Mesendoderm (in vitro differentiated cells): Measurements from ENCODE around the gene REN.

Source experiments
- DNase-seq: peaks from one replicate; pipeline ENCODE4 v3.0.0; 2013
- H2AK5ac ChIP-seq: 2 replicates; pipeline ENCODE4 v1.6.1; 2013; ENCODE audit warnings: low read length, inconsistent platforms
- H2BK120ac ChIP-seq: 2 replicates; pipeline ENCODE4 v1.6.1; 2013; ENCODE audit warnings: low read depth, mild to moderate bottlenecking, low read length, moderate library complexity, mixed read lengths
- H2BK15ac ChIP-seq: replicated peaks from 2 replicates; pipeline ENCODE4 v1.6.1; 2013; ENCODE audit warnings: low read depth, mild to moderate bottlenecking, moderate library complexity
- H2BK5ac ChIP-seq: 2 replicates; pipeline ENCODE4 v1.6.1; 2013; ENCODE audit warnings: low read length, inconsistent platforms
- H3K18ac ChIP-seq: 2 replicates; pipeline ENCODE4 v1.6.1; 2013; ENCODE audit warnings: mild to moderate bottlenecking, low read length, mixed read lengths
- H3K23ac ChIP-seq: one replicate; pipeline ENCODE4 v1.6.1; 2013; ENCODE audit warnings: low read length
- H3K27ac ChIP-seq: 2 replicates; pipeline ENCODE4 v1.5.1; 2013; ENCODE audit warnings: low read depth, mild to moderate bottlenecking, inconsistent platforms, low read length, moderate library complexity
- H3K27me3 ChIP-seq: 2 replicates; pipeline ENCODE4 v1.6.1; 2013; ENCODE audit warnings: low read length, control low read depth, mild to moderate bottlenecking, inconsistent platforms; ENCODE audit not compliant: insufficient read depth, poor library complexity
- H3K36me3 ChIP-seq: 2 replicates; pipeline ENCODE4 v1.6.1; 2013; ENCODE audit warnings: low read length, inconsistent platforms; ENCODE audit not compliant: control insufficient read depth, insufficient read depth
- H3K4ac ChIP-seq: one replicate; pipeline ENCODE4 v1.6.1; 2013; ENCODE audit warnings: low read depth, mild to moderate bottlenecking, low read length, moderate library complexity
- H3K4me1 ChIP-seq: 2 replicates; pipeline ENCODE4 v1.6.1; 2013; ENCODE audit warnings: low read depth, low read length, inconsistent platforms; ENCODE audit not compliant: control insufficient read depth
- H3K4me2 ChIP-seq: 2 replicates; pipeline ENCODE4 v1.6.1; 2013; ENCODE audit warnings: low read length
- H3K4me3 ChIP-seq: 2 replicates; pipeline ENCODE4 v1.5.1; 2013; ENCODE audit warnings: mild to moderate bottlenecking, low read length
- H3K56ac ChIP-seq: one replicate; pipeline ENCODE4 v1.6.1; 2013; ENCODE audit warnings: low read length
- H3K79me1 ChIP-seq: 2 replicates; pipeline ENCODE4 v1.6.1; 2013; ENCODE audit warnings: low read length, inconsistent platforms
- H3K79me2 ChIP-seq: 2 replicates; pipeline ENCODE4 v1.6.1; 2013; ENCODE audit warnings: mild to moderate bottlenecking, low read length; ENCODE audit not compliant: control insufficient read depth, insufficient read depth
- H3K9ac ChIP-seq: 2 replicates; pipeline ENCODE4 v1.6.1; 2013; ENCODE audit warnings: low read length, inconsistent platforms
- H4K5ac ChIP-seq: one replicate; pipeline ENCODE4 v1.6.1; 2013; ENCODE audit warnings: low read length
- H4K8ac ChIP-seq: one replicate; pipeline ENCODE4 v1.6.1; 2013; ENCODE audit warnings: low read depth, mild to moderate bottlenecking, control low read depth, low read length, moderate library complexity
- WGBS: extraction: QIAGEN DNeasy Blood & Tissue Kit; methylation state at CpG from one replicate; pipeline ENCODE4 v1.1.7; 2013; ENCODE audit warnings: low lambda C conversion rate, missing lambda C conversion rate; ENCODE audit not compliant: insufficient coverage; ENCODE audit errors: extremely low coverage; 5-methylcytosine and 5-hydroxymethylcytosine counted together

Gene REN

DNA sequence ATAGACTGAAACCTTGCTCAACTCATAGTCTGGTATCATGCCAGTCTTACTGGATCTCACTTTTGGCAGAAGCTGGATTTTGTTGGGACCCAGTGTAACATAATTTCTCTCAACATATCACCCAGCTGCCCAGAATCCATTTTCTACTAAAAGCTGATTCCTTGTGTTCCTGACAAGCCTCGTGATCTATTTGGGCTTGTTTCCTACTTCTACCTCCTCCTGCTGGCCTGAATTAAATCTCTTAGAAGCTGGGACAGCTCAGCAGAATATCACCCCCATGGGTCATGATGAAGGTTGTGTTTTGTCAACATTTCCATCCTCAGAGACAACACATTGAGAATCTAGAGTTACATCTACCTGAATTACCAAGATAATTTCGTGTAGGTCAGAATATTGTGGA is 40.0 kb upstream of the REN start:
- Histone ChIP-seq H2AK5ac (no peak overlapping the region), H2BK120ac (no peak overlapping the region), H3K79me2 (no peaks in the 10 kb centered on the region), H3K4me3 (no peak overlapping the region), H3K4me2 (no peak overlapping the region), H3K23ac (no peak overlapping the region), H2BK5ac (no peak overlapping the region), H3K9ac (no peak overlapping the region), H3K27ac (no peak overlapping the region), H2BK15ac (no peak overlapping the region), H3K79me1 (no peaks in the 10 kb centered on the region), H3K27me3 (no peaks in the 10 kb centered on the region), H3K4ac (no peak overlapping the region), H3K56ac (no peak overlapping the region), H3K4me1 (no peaks in the 10 kb centered on the region), H3K18ac (no peak overlapping the region), H3K36me3 (no peaks in the 10 kb centered on the region), H4K8ac (no peak overlapping the region), H4K5ac (no peak overlapping the region)
- no peak for DNase-seq
- WGBS = no CpG with 5 or more reads among the region's 2 CpGs

DNA sequence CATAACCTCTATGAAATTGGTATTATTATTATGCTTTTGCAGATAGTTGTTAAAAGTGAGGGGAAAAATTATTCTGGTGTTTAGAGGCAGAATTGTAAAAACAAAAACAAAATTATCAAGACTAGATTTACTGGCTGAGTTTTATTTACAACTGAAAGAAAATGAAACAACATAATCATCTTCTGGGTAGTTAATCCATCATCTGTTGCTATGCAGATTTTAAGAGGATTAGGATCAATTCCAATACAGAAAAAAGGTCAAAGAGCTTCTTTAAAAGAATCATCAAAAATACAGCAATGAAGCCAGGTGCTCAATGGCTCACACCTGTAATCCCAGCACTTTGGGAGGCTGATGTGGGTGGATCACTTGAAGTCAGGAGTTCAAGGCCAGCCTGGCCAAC is 39.3 kb upstream of the REN start:
- Histone ChIP-seq H2BK5ac (no peak overlapping the region), H2BK15ac (no peak overlapping the region), H3K27me3 (no peaks in the 10 kb centered on the region), H3K4me2 (no peak overlapping the region), H3K23ac (no peak overlapping the region), H3K79me1 (no peaks in the 10 kb centered on the region), H3K79me2 (no peaks in the 10 kb centered on the region), H3K4me1 (no peaks in the 10 kb centered on the region), H3K4ac (no peak overlapping the region), H3K36me3 (no peaks in the 10 kb centered on the region), H3K56ac (no peak overlapping the region), H2BK120ac (no peak overlapping the region), H4K5ac (no peak overlapping the region), H3K4me3 (no peak overlapping the region), H2AK5ac (no peak overlapping the region), H3K9ac (no peak overlapping the region), H3K18ac (no peak overlapping the region), H3K27ac (no peak overlapping the region), H4K8ac (no peak overlapping the region)
- DNase-seq = no peak

DNA sequence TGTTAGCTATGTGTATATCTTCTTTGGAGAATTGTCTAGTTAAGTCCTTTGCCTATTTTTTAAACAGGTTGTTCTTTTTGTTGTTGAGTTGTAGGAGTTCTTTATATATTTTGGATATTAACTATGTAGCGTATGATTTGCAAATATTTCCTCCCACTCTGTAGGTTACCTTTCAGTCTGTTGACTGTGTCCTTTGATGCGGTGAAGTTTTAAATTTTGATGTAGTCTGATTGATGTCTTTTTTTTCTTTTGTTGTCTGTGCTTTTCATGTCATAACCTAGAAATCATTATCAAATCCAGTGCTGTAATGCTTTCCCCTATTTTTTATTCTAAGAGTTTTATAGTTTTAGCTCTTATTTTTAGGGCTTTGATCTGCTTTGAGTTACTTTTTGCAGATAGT is 38.8 kb upstream of the REN start:
- Histone ChIP-seq H2BK5ac (no peak overlapping the region), H3K4me1 (no peaks in the 10 kb centered on the region), H3K4me2 (no peak overlapping the region), H3K27me3 (no peaks in the 10 kb centered on the region), H4K5ac (no peak overlapping the region), H3K36me3 (no peaks in the 10 kb centered on the region), H3K79me2 (no peaks in the 10 kb centered on the region), H3K9ac (no peak overlapping the region), H3K4ac (no peak overlapping the region), H4K8ac (no peak overlapping the region), H3K27ac (no peak overlapping the region), H2AK5ac (no peak overlapping the region), H2BK120ac (no peak overlapping the region), H3K56ac (no peak overlapping the region), H3K79me1 (no peaks in the 10 kb centered on the region), H3K4me3 (no peak overlapping the region), H2BK15ac (no peak overlapping the region), H3K23ac (no peak overlapping the region), H3K18ac (no peak overlapping the region)
- WGBS = no CpG with 5 or more reads among the region's 2 CpGs
- no peak for DNase-seq

DNA sequence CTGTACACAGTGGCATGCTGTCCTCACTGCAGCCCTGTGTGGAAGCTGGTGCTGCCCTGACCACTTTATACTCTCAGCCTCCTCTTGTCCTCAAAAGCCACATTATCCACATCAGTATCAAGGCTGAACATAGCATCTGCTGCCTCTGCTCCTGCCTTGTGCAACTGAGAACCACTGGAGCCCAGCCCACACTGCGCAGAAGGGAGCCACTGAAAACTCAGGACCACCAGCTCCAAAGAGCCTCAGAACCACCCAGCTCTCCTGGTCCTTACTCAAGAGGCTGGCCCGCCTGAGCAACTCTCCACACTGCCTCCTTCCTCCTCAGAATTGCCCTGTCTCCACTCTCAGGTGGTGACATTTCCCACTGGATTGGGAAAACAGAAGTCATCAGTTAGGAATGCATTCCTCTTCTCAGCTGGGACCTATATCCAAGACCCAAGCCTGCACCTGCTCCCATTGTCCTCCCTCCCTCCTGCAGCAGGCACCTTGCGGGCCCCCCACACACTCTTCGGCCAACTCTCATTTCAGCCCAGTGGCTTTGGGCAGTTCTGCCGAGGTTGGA is 37.1 kb upstream of the REN start:
- WGBS = no CpG with 5 or more reads among the region's 5 CpGs
- no peak overlapping the region for H3K27ac ChIP-seq
- no peak overlapping the region for H3K23ac ChIP-seq
- no peak overlapping the region for H2BK120ac ChIP-seq
- H4K5ac ChIP-seq = no peak overlapping the region
- no peak overlapping the region for H3K4ac ChIP-seq
- H3K79me2 ChIP-seq = no peaks in the 10 kb centered on the region
- H3K4me2 ChIP-seq = no peak overlapping the region
- H3K4me1 ChIP-seq = no peaks in the 10 kb centered on the region
- H3K18ac ChIP-seq = no peak overlapping the region
- no peaks in the 10 kb centered on the region for H3K79me1 ChIP-seq
- H3K27me3 ChIP-seq = no peaks in the 10 kb centered on the region
- no peak overlapping the region for H3K56ac ChIP-seq
- H2BK5ac ChIP-seq = no peak overlapping the region
- no peak overlapping the region for H3K4me3 ChIP-seq
- H4K8ac ChIP-seq = no peak overlapping the region
- no peak overlapping the region for H2AK5ac ChIP-seq
- no peak overlapping the region for H2BK15ac ChIP-seq
- no peak overlapping the region for H3K9ac ChIP-seq
- H3K36me3 ChIP-seq = no peaks in the 10 kb centered on the region
- peak; percentile 73 for DNase-seq

DNA sequence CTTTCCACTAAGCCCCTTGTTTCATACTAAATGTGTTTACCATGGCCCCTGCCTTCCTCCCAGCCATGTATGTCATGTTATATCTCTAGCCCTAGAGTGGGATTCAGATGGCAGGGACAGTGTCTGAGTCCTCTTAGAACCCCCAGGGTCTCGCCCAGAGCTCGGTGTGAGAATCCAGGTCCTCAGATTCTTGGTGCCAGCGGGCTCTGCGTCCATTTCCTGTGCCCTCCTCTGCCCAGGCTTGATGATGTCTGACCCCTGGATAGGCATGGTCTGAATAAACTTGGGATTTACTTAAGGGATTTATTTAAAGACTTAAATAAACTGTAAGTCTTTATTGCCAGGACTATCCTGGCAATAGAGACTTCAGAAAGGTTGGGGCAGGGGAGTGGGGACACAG is 36.3 kb upstream of the REN start:
- H3K4ac ChIP-seq = no peak overlapping the region

DNA sequence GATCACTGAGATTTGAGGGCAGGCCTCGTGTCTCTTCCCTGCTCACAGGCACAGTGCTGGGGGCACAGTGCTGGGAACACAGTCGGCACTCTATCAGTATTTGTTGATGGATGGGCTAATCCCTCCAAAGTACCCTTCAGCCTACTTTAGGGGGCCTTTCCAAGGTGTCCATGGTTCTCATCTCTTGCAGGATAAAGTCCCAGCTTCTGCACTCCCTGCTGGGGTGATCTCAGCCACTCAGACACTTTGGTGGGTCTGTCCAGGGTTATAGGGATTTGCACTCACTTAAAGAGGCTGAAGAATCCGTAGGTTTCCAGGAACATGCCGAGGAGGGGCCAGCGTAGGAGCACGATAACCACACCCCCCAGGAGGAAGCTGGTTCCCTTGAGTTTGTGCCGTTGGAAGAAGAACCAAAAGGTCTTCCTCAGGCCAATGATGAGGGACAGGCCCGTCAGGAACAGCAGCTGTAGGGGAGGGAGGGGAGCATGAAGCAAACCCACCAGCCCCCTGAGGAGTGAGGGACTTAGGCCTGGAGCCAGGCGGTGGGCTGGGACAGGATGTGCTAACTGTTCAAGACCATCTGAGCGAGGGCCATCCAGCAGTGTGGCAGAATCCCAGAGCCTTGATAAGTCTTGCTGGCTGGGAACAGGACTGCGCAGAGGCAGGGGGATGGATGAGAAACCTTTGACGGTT is 35.4 kb upstream of the REN start:
- Histone ChIP-seq H3K18ac (no peak overlapping the region), H3K9ac (no peak overlapping the region), H3K4me2 (no peak overlapping the region), H2AK5ac (no peak overlapping the region), H3K56ac (no peak overlapping the region), H3K4me1 (no peaks in the 10 kb centered on the region), H3K27me3 (no peaks in the 10 kb centered on the region), H2BK120ac (no peak overlapping the region), H3K36me3 (no peaks in the 10 kb centered on the region), H4K5ac (no peak overlapping the region), H3K4ac (no peak overlapping the region), H3K4me3 (no peak overlapping the region), H3K79me1 (no peaks in the 10 kb centered on the region), H3K23ac (no peak overlapping the region), H3K79me2 (no peaks in the 10 kb centered on the region), H4K8ac (no peak overlapping the region), H2BK15ac (no peak overlapping the region), H2BK5ac (no peak overlapping the region), H3K27ac (no peak overlapping the region)
- DNase-seq = no peak
- WGBS = no CpG with 5 or more reads among the region's 12 CpGs

More for the DNA sequence above, 36.3 kb upstream of the REN start:
- H4K5ac ChIP-seq = no peak overlapping the region
- H3K4me1 ChIP-seq = no peaks in the 10 kb centered on the region
- no peak overlapping the region for H3K27ac ChIP-seq
- H2AK5ac ChIP-seq = no peak overlapping the region
- H3K56ac ChIP-seq = no peak overlapping the region
- DNase-seq = no peak
- H4K8ac ChIP-seq = no peak overlapping the region
- H3K9ac ChIP-seq = no peak overlapping the region
- no peaks in the 10 kb centered on the region for H3K79me2 ChIP-seq
- no peak overlapping the region for H3K4me2 ChIP-seq
- H3K27me3 ChIP-seq = no peaks in the 10 kb centered on the region
- H3K4me3 ChIP-seq = no peak overlapping the region
- no peaks in the 10 kb centered on the region for H3K36me3 ChIP-seq
- H3K18ac ChIP-seq = no peak overlapping the region
- H3K79me1 ChIP-seq = no peaks in the 10 kb centered on the region
- H2BK120ac ChIP-seq = no peak overlapping the region
- H2BK5ac ChIP-seq = no peak overlapping the region
- no CpG with 5 or more reads among the region's 4 CpGs for WGBS
- no peak overlapping the region for H2BK15ac ChIP-seq
- no peak overlapping the region for H3K23ac ChIP-seq
